ENCODE measurements around the gene DOCK11. TPM values are rescaled to one million over a fixed set of nuclear protein-coding genes. Genes with fewer than 3 reads are reported as not detected.

DOCK11 gene
- total and polyA plus RNA-seq, 10 of the 15 experiments (the other 5 are each of a cell fraction or from before 2014, with no cell fraction given) = 16.3 to 30.7 (median 19.8) TPM

DNA sequence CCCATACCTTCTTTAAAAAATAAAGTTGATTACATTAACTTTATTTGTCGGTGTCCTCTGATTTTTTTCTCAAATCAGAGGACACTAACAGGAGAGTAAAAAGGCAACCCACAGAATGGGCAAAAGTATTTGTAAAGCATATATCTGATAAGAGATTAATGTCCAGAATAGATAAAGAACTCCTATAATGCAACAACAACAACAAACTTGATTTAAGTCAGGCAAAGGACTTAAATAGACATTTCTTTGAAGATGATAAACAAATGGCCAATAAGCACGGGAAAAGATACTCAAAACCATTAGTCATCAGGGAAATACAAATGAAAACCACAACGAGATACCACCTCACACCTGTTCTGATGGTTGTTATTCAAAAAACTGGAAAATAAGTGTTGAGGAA is 28.7 kb downstream of the DOCK11 start:
- ChIA-PET SMC1A (ENCODE audit: uncharacterized antibody, unreplicated experiment) (no interaction called here), RAD21 (ENCODE audit: unreplicated experiment) (no interaction called here), POLR2A (interaction anchor here (0.7 kb wide), 1 partner anchor 27 kb away, joined by 3 read pairs; no protein-coding TSS in a partner anchor), CTCF (interaction anchor here (0.6 kb wide), 1 partner anchor 656 kb away, joined by 3 read pairs; no protein-coding TSS in a partner anchor)
- DNase-seq (ENCODE audit: low read depth, low spot score) (no peak), FAIRE-seq (no peak), ATAC-seq (no peak)
- Histone ChIP-seq H3K9ac (ENCODE audit: control insufficient read depth, insufficient read depth, low read length) (no peak overlapping the region), H3K4me1 (ENCODE audit: control insufficient read depth, insufficient read depth, low read length) (peaks cover 2% of the 10 kb centered on the region; the same call in 1 of the 2 replicates), H3K9me3 (replicated peaks; ENCODE audit: control insufficient read depth, insufficient read depth, low read length) (no peaks in the 10 kb centered on the region), H3K79me2 (ENCODE audit: control insufficient read depth, insufficient read depth, low read length) (peaks cover under 1% of the 10 kb centered on the region), H3K4me2 (ENCODE audit: control insufficient read depth, insufficient read depth) (no peak overlapping the region), H2AFZ (ENCODE audit: control insufficient read depth, low read depth, low read length) (no peak overlapping the region), H3K36me3 (ENCODE audit: control insufficient read depth in 2 of 2, insufficient read depth in 2 of 2, low read length in 1 of 2) (no peaks in the 10 kb centered on the region), H3K27me3 (replicated peaks in 1 of 2; ENCODE audit: control insufficient read depth in 2 of 2, insufficient read depth in 2 of 2, low read length in 1 of 2) (no peaks in the 10 kb centered on the region), H3K4me3 (no peak overlapping the region), H3K27ac (ENCODE audit: control insufficient read depth, insufficient read depth) (no peak overlapping the region), H4K20me1 (ENCODE audit: control insufficient read depth, insufficient read depth) (no peaks in the 10 kb centered on the region)
- 17% methylated on average over 3 of the region's 3 CpGs for WGBS (ENCODE audit: insufficient coverage, insufficient replicate concordance, low lambda C conversion rate, missing lambda C conversion rate)
- intact Hi-C loops (cut with micrococcal nuclease; ENCODE audit: unreplicated experiment) (no loop called here), in situ Hi-C loops (cut with MboI) (no loop called here)
- TF ChIP-seq RAD21 (IDR thresholded peaks at IDR 0.05; ENCODE audit: insufficient read depth, low read depth, low read length) = no peak
- no TSS peak for BruUV-seq (replicated peaks)

DNA sequence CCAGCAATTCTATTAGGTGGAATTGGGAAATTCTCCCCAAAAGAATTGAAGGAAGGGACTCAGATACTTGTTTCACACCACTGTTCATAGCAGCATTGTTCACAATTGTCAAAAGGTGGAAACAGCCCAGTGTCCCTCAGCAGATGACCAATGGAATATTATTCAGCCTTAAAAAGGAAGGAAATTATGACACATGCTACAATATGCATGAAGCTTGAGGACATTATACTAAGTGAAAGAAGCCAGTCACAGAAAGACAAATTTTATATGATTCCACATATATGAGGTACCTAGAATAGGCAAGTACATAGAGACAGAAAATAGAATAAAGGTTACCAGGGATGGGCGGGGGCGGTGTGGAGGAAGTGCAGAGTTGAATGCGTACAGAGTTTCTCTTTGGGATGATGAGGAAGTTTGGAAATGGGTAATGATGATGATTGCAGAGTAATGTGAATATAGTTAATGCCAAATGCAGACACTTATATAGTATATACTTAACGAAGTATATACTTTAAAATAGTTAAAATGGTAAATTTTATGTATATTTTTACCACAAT is 29.6 kb downstream of the DOCK11 start:
- TF ChIP-seq FOS (IDR thresholded peaks at IDR 0.05; ENCODE audit: borderline replicate concordance, extremely low read depth, insufficient read length) = no peak
- no peak for TF ChIP-seq YY1 (IDR thresholded peaks at IDR 0.05; ENCODE audit: low read depth, low read length)
- no peak for TF ChIP-seq ATF7 (IDR thresholded peaks at IDR 0.05; ENCODE audit: low read depth)
- TF ChIP-seq ZNF384 (IDR thresholded peaks at IDR 0.05; ENCODE audit: borderline replicate concordance, low read depth, low read length) = no peak
- no peak for TF ChIP-seq IKZF1 (conservative IDR thresholded peaks at IDR 0.05)
- TF ChIP-seq JUND (IDR thresholded peaks at IDR 0.05; ENCODE audit: low read depth, low read length) = no peak
- no peak for TF ChIP-seq MEF2B (IDR thresholded peaks at IDR 0.05; ENCODE audit: partially characterized antibody, poor library complexity, severe bottlenecking)
- no peak for TF ChIP-seq SMAD5 (IDR thresholded peaks at IDR 0.05; ENCODE audit: low read depth)
- TF ChIP-seq, protein P1, sequence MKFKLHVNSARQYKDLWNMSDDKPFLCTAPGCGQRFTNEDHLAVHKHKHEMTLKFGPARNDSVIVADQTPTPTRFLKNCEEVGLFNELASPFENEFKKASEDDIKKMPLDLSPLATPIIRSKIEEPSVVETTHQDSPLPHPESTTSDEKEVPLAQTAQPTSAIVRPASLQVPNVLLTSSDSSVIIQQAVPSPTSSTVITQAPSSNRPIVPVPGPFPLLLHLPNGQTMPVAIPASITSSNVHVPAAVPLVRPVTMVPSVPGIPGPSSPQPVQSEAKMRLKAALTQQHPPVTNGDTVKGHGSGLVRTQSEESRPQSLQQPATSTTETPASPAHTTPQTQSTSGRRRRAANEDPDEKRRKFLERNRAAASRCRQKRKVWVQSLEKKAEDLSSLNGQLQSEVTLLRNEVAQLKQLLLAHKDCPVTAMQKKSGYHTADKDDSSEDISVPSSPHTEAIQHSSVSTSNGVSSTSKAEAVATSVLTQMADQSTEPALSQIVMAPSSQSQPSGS (IDR thresholded peaks at IDR 0.05; ENCODE audit: low read length) = no peak
- no peak for ATAC-seq

More for the DNA sequence above, 29.6 kb downstream of the DOCK11 start:
- Histone ChIP-seq H4K20me1 (ENCODE audit: control insufficient read depth, insufficient read depth) (no peaks in the 10 kb centered on the region), H3K4me1 (ENCODE audit: control insufficient read depth, insufficient read depth, low read length) (peaks cover 4% of the 10 kb centered on the region; the same call in 1 of the 2 replicates), H3K9ac (ENCODE audit: control insufficient read depth, insufficient read depth, low read length) (no peak overlapping the region), H3K4me2 (ENCODE audit: control insufficient read depth, insufficient read depth) (no peak overlapping the region), H3K36me3 (ENCODE audit: control insufficient read depth in 2 of 2, insufficient read depth in 2 of 2, low read length in 1 of 2) (no peaks in the 10 kb centered on the region), H3K4me3 (no peak overlapping the region), H3K79me2 (ENCODE audit: control insufficient read depth, insufficient read depth, low read length) (peaks cover 3% of the 10 kb centered on the region), H3K27ac (ENCODE audit: control insufficient read depth, insufficient read depth) (no peak overlapping the region), H3K27me3 (replicated peaks in 1 of 2; ENCODE audit: control insufficient read depth in 2 of 2, insufficient read depth in 2 of 2, low read length in 1 of 2) (no peaks in the 10 kb centered on the region), H2AFZ (ENCODE audit: control insufficient read depth, low read depth, low read length) (no peak overlapping the region), H3K9me3 (replicated peaks; ENCODE audit: control insufficient read depth, insufficient read depth, low read length) (no peaks in the 10 kb centered on the region)
- DNase-seq (ENCODE audit: low read depth, low spot score) = no peak
- ChIA-PET RAD21 (ENCODE audit: unreplicated experiment) (no interaction called here), POLR2A (interaction anchor here (0.7 kb wide), 1 partner anchor 28 kb away, joined by 3 read pairs; no protein-coding TSS in a partner anchor), SMC1A (ENCODE audit: uncharacterized antibody, unreplicated experiment) (no interaction called here), CTCF (no interaction called here)
- in situ Hi-C loops (cut with MboI) (no loop called here), intact Hi-C loops (cut with micrococcal nuclease; ENCODE audit: unreplicated experiment) (no loop called here)
- no peak for FAIRE-seq
- BruUV-seq (replicated peaks) = no TSS peak
- 84% methylated on average over 4 of the region's 4 CpGs for WGBS (ENCODE audit: insufficient coverage, insufficient replicate concordance, low lambda C conversion rate, missing lambda C conversion rate)
